Heart right ventricle (tissue), 16 donors: ENCODE results near the gene FGFR4. TPM values are rescaled to one million over a fixed set of nuclear protein-coding genes. Genes with fewer than 3 reads are reported as not detected.

Experiments used
- ATAC-seq, 8 donors: fragments of 200-7000 bp; cut with Tn5 transposase; one replicate each; pipeline ENCODE4 v1.9.1; 2020; ENCODE audit warnings: mild to moderate bottlenecking in 8 of 8, moderate library complexity in 8 of 8, moderate number of reproducible peaks in 1 of 8
- DNase-seq, 2 donors: peaks; one replicate each; pipeline ENCODE4 v3.0.0-alpha.2; 2020
- H3K27ac ChIP-seq, 10 donors: fragments of 200-600 bp; sonication (generic) in 2 of 10; one replicate each; pipeline versions ENCODE4 v1.5.0 to v1.8.0; 2020 to 2022; ENCODE audit warnings: mild to moderate bottlenecking in 3 of 10
- H3K27me3 ChIP-seq, 7 donors: fragments of 200-600 bp; one replicate each; pipeline ENCODE4 v1.8.0; 2021 to 2022; ENCODE audit warnings: mild to moderate bottlenecking in 2 of 7
- H3K36me3 ChIP-seq, 9 donors: fragments of 200-600 bp; sonication (generic) in 1 of 9; one replicate each; pipeline versions ENCODE4 v1.5.0 to v1.8.0; 2020 to 2022; ENCODE audit warnings: mild to moderate bottlenecking in 2 of 9
- H3K4me1 ChIP-seq, 9 donors: fragments of 200-600 bp; sonication (generic) in 1 of 9; one replicate each; pipeline versions ENCODE4 v1.5.0 to v1.8.0; 2020 to 2022; ENCODE audit warnings: mild to moderate bottlenecking in 4 of 9
- H3K4me3 ChIP-seq, 10 donors: fragments of 200-600 bp; sonication (generic) in 2 of 10; one replicate each; pipeline versions ENCODE4 v1.5.0 to v1.8.0; 2020 to 2022; ENCODE audit warnings: mild to moderate bottlenecking in 7 of 10, moderate library complexity in 2 of 10
- H3K9me3 ChIP-seq, 11 donors: fragments of 200-600 bp in 10 of 11; sonication (generic) in 2 of 11; one replicate each; pipeline versions ENCODE4 v1.5.0 to v1.8.0; 2013 to 2022; ENCODE audit warnings: mild to moderate bottlenecking in 2 of 11, control low read depth in 1 of 11, moderate library complexity in 1 of 11
- CTCF ChIP-seq, 9 donors: fragments of 200-600 bp; sonication (generic) in 2 of 9; IDR thresholded peaks; one replicate each; pipeline versions ENCODE4 v1.5.0 to v1.8.0; 2021 to 2022; ENCODE audit warnings: antibody characterized with exemption in 9 of 9, mild to moderate bottlenecking in 5 of 9, moderate library complexity in 1 of 9
- WGBS, 2 donors: extraction: QIAGEN DNeasy Blood & Tissue Kit; methylation state at CpG; one replicate each; pipeline ENCODE4 v1.1.7; 2013; ENCODE audit warnings: inconsistent platforms in 1 of 2; 5-methylcytosine and 5-hydroxymethylcytosine counted together
- intact Hi-C, 10 donors: fragments of 100-400 bp; cut with DNase I; formaldehyde crosslinking; loops; one replicate each; pipeline versions ENCODE4 v1.11.1 to v1.14.2; 2022
- long read RNA-seq, 3 donors: library from polyadenylated mRNA; unstranded; transcript quantifications; one replicate each; pipeline ENCODE4 v2.0.0, GENCODE V29; 2020 to 2021
- polyA plus RNA-seq, 2 donors: library from polyadenylated mRNA; stranded (reverse); fragments of 200-250 nt; gene quantifications; one replicate each; pipeline ENCODE4 v1.2.3, GENCODE V29; 2013
- total RNA-seq, 10 donors: library from RNA; stranded (reverse); fragmentation: NEBNext Ultra II Directional in 3 of 10; extraction: Animal tissue kit (Norgen Biotek cat#: 25700) in 3 of 10; gene quantifications; one replicate each; pipeline versions ENCODE4 v1.2.1 to v1.2.4, GENCODE V29; 2021 to 2023
- donor health status: Arrhythmogenic right ventricular cardiomyopathy.
- donor health status: ischemic (EF 13 %, LVEDD 7.1; RV severe dilation, severe dysfunction).
- donor health status: healthy with polysubstance abuse.
- donor health status: DM: no; HTN: yes; CAD: no.
- donor health status: DM: no; HTN: no; CAD: no.
- donor health status: ischemic (EF 25% LVEDD 6.9; RV normal size, moderate dysfunction).
- donor health status: ischemic (EF 25% LVEDD 5.7; RV mildly dilated, moderate dysfunction).
- donor health status: healthy.
- donor health status: DM: yes; HTN: yes; CAD: no.
- donor health status: Ischemic cardiomyopathy.
- donor health status: ischemic (EF 35%, LVEDD 5.7; RV mildly dilated, moderate dysfunction).
- donor health status: nonischemic (EF 11% LVEDD 7.7; RV severe dilation, severe dysfunction).
- donor health status: DM: yes; HTN: yes; CAD: no.
- donor health status: PGD.
- donor health status: ischemic (EF 29% LVEDD 5.4; RV normal size, mild dysfunction).
- donor health status: nonischemic (EF 23%, LVEDD 6.1; RV moderate dilation, normal function).

Gene FGFR4
- total RNA-seq (1 to 10 TPM in 2 of 10 donors, under 1 TPM in 7, not detected in 1; 0.25 to 2.7 (median 0.37) TPM), polyA plus RNA-seq (1 to 10 TPM; 1.4 to 2.4 TPM)
- long read RNA-seq, donor 1, partial matches to known transcripts, result 0 of 2 reads
- long read RNA-seq, donor 1, other reads (novel, unspliced or antisense), result 2 of 2 reads
- long read RNA-seq, donor 2, partial matches to known transcripts, result 1 of 1 reads
- long read RNA-seq, donor 2, other reads (novel, unspliced or antisense), result 0 of 1 reads
- long read RNA-seq, donor 3, result 0 reads

- no peaks in the 10 kb centered on the region for H3K9me3 ChIP-seq
- ATAC-seq (peak; percentile 50 to 72 (median 61)), DNase-seq (peak; percentile 36 to 55)
- peaks cover 7 to 48% (median 22%) of the 10 kb centered on the region in 7 donors for H3K27me3 ChIP-seq
- H3K36me3 ChIP-seq, result no peaks in the 10 kb centered on the region
- peaks cover 5 to 24% (median 22%) of the 10 kb centered on the region in 9 donors for H3K4me1 ChIP-seq
- peak within 1 kb of the TSS in 9 of 10 donors; percentile 16 to 53 (median 43) for H3K4me3 ChIP-seq
- no peak within 1 kb of the TSS for H3K27ac ChIP-seq
- 1% methylated on average over 51 to 61 of the region's 68 CpGs for WGBS, 2 donors
- intact Hi-C loops, result no loop called here
- TF ChIP-seq CTCF (IDR thresholded peaks at IDR 0.05), result peak in 8 of 9 donors; percentile 35 to 64 (median 56)
Measured at GRCh38 chr5:177086654-177087397, at the start of gene FGFR4. Gene FGFR4 (plus strand): TSS chr5:177086915. CDS start chr5:177089603, 2,688 bp downstream.

GRCh38 chr5:177036921-177037320 is 49.8 kb upstream of the FGFR4 start:
- 83 to 92% methylated on average over 5 of the region's 5 CpGs for WGBS, 2 donors
- intact Hi-C loops, result no loop called here
- no peak overlapping the region for H3K27ac ChIP-seq
- DNase-seq, result no peak
- ATAC-seq, result no peak
- H3K36me3 ChIP-seq, result peaks cover 0 to 32% (median 11%) of the 10 kb centered on the region in 9 donors
- TF ChIP-seq CTCF (IDR thresholded peaks at IDR 0.05), result no peak
- no peak overlapping the region for H3K4me3 ChIP-seq
- H3K4me1 ChIP-seq, result peaks cover 0 to 21% (median 4%) of the 10 kb centered on the region in 9 donors
- H3K27me3 ChIP-seq, result no peaks in the 10 kb centered on the region
- H3K9me3 ChIP-seq, result peaks cover 0 to 2% (median 0%) of the 10 kb centered on the region in 11 donors

- 78 to 81% methylated on average over 3 of the region's 3 CpGs for WGBS, 2 donors
- peaks cover 0 to 29% (median 4%) of the 10 kb centered on the region in 9 donors for H3K4me1 ChIP-seq
- peaks cover 0 to 60% (median 30%) of the 10 kb centered on the region in 9 donors for H3K36me3 ChIP-seq
- no peak overlapping the region for H3K4me3 ChIP-seq
- DNase-seq (peak in 1 of 2 donors; percentile 6), ATAC-seq (peak in 1 of 8 donors; percentile 24)
- H3K27ac ChIP-seq, result no peak overlapping the region
- H3K27me3 ChIP-seq, result no peaks in the 10 kb centered on the region
- intact Hi-C loops, result no loop called here
- no peak for TF ChIP-seq CTCF (IDR thresholded peaks at IDR 0.05)
- H3K9me3 ChIP-seq, result no peaks in the 10 kb centered on the region
Measured at GRCh38 chr5:177040814-177041420, 45.8 kb upstream of the FGFR4 start.

GRCh38 chr5:177041936-177042335 is 44.8 kb upstream of the FGFR4 start:
- ATAC-seq (no peak), DNase-seq (no peak)
- peaks cover 0 to 19% (median 0%) of the 10 kb centered on the region in 9 donors for H3K4me1 ChIP-seq
- WGBS, 2 donors, result 95 to 98% methylated on average over 2 of the region's 2 CpGs
- peaks cover 0 to 70% (median 30%) of the 10 kb centered on the region in 9 donors for H3K36me3 ChIP-seq
- H3K27ac ChIP-seq, result no peak overlapping the region
- no peaks in the 10 kb centered on the region for H3K27me3 ChIP-seq
- H3K9me3 ChIP-seq, result no peaks in the 10 kb centered on the region
- no peak for TF ChIP-seq CTCF (IDR thresholded peaks at IDR 0.05)
- intact Hi-C loops, result no loop called here
- no peak overlapping the region for H3K4me3 ChIP-seq
